NCI-H1092 treated with DMSO at 0.1 percent for 48 hours (cell line): ENCODE results near the gene RIN3.
A peak's percentile ranks its signal among the peaks of the same experiment; 100 is the strongest.
"Not testable (repeated sequence)": the region's sequence is repeated elsewhere in the genome, so short reads cannot be mapped to it uniquely, and the experiment has no call there.

Experiments
- DNase-seq: peaks from one replicate; lab custom pipeline; 2025; lab: John Stamatoyannopoulos, UW

Gene RIN3

GRCh38 chr14:92528486-92529100 lies 15.0 kb downstream of the RIN3 start:
- DNase-seq, result no peak

- no peak for DNase-seq
Measured at GRCh38 chr14:92529903-92530302, 16.3 kb downstream of the RIN3 start.

GRCh38 chr14:92531106-92531873 lies 17.7 kb downstream of the RIN3 start:
- no peak for DNase-seq

- DNase-seq, result no peak
Measured at GRCh38 chr14:92532490-92533163, 19.0 kb downstream of the RIN3 start.

GRCh38 chr14:92534932-92535643 lies 21.5 kb downstream of the RIN3 start:
- no peak for DNase-seq

GRCh38 chr14:92536231-92536630 lies 22.6 kb downstream of the RIN3 start:
- DNase-seq, result not testable (repeated sequence)

GRCh38 chr14:92538412-92538985 lies 24.9 kb downstream of the RIN3 start:
- no peak for DNase-seq

GRCh38 chr14:92539419-92539818 lies 25.8 kb downstream of the RIN3 start:
- DNase-seq, result no peak

GRCh38 chr14:92539875-92540274 lies 26.3 kb downstream of the RIN3 start:
- no peak for DNase-seq

- DNase-seq, result peak; percentile 8
Measured at GRCh38 chr14:92540472-92541048, 27.0 kb downstream of the RIN3 start.

GRCh38 chr14:92542766-92543554 lies 29.4 kb downstream of the RIN3 start:
- no peak for DNase-seq

- DNase-seq, result no peak
Measured at GRCh38 chr14:92544051-92544720, 30.6 kb downstream of the RIN3 start.

- no peak for DNase-seq
Measured at GRCh38 chr14:92546347-92547053, 32.9 kb downstream of the RIN3 start.

GRCh38 chr14:92549105-92549858 lies 35.7 kb downstream of the RIN3 start:
- DNase-seq, result no peak

GRCh38 chr14:92549859-92550230 lies 36.3 kb downstream of the RIN3 start:
- peak; percentile 18 for DNase-seq

- no peak for DNase-seq
Measured at GRCh38 chr14:92551044-92551841, 37.7 kb downstream of the RIN3 start.

- no peak for DNase-seq
Measured at GRCh38 chr14:92552066-92552465, 38.5 kb downstream of the RIN3 start.

- DNase-seq, result no peak
Measured at GRCh38 chr14:92553438-92553837, 39.9 kb downstream of the RIN3 start.
